Neutrophil (primary cell): Measurements from ENCODE around the gene ICAM2.

ENCODE experiments used
- H3K27ac ChIP-seq: fragments of 200-600 bp; sonication (generic); 2 replicates; pipeline ENCODE4 v1.5.1; 2016; ENCODE audit warnings: mild to moderate bottlenecking, moderate library complexity
- H3K27me3 ChIP-seq: fragments of 200-600 bp; sonication (generic); 2 replicates; pipeline ENCODE4 v1.6.0; 2016; ENCODE audit warnings: mild to moderate bottlenecking
- H3K36me3 ChIP-seq: fragments of 200-600 bp; sonication (generic); 2 replicates; pipeline ENCODE4 v1.5.1; 2017
- H3K4me1 ChIP-seq, 2 experiments: fragments of 200-600 bp in 1 of 2; sonication (generic) in 1 of 2; 1 replicate in 1 of 2; 2 replicates in 1 of 2; pipeline versions ENCODE4 v1.5.1 to v1.6.1; 2013 to 2016; ENCODE audit warnings: low read depth in 1 of 2, low read length in 1 of 2, mild to moderate bottlenecking in 1 of 2, moderate library complexity in 1 of 2; ENCODE audit not compliant: control insufficient read depth in 1 of 2, insufficient read depth in 1 of 2
- H3K4me3 ChIP-seq, 2 experiments: fragments of 200-600 bp in 1 of 2; sonication (generic) in 1 of 2; 1 replicate in 1 of 2; 2 replicates in 1 of 2; pipeline ENCODE4 v1.5.1; 2013 to 2016; ENCODE audit warnings: low read depth in 1 of 2, low read length in 1 of 2, mild to moderate bottlenecking in 1 of 2, moderate library complexity in 1 of 2
- H3K9me3 ChIP-seq: fragments of 200-600 bp; sonication (generic); 2 replicates; pipeline ENCODE4 v1.5.1; 2016
- CTCF ChIP-seq: fragments of 200-600 bp; sonication (generic); IDR thresholded peaks from 2 replicates; pipeline ENCODE4 v1.5.1; 2016; ENCODE audit warnings: antibody characterized with exemption

The ICAM2 gene

GRCh38 chr17:64045176-64045575 is 24.7 kb upstream of the ICAM2 start:
- Histone ChIP-seq H3K36me3 (peaks cover 96% of the 10 kb centered on the region), H3K9me3 (no peaks in the 10 kb centered on the region), H3K4me1 (no peaks in the 10 kb centered on the region), H3K27ac (no peak overlapping the region), H3K27me3 (no peaks in the 10 kb centered on the region), H3K4me3 (no peak overlapping the region)
- no peak for TF ChIP-seq CTCF

- Histone ChIP-seq H3K36me3 (peaks cover 86% of the 10 kb centered on the region), H3K27ac (no peak overlapping the region), H3K4me1 (no peaks in the 10 kb centered on the region), H3K4me3 (no peak overlapping the region), H3K9me3 (no peaks in the 10 kb centered on the region), H3K27me3 (no peaks in the 10 kb centered on the region)
- no peak for TF ChIP-seq CTCF
Measured at GRCh38 chr17:64042700-64043485, 22.5 kb upstream of the ICAM2 start.

GRCh38 chr17:64041912-64042311 is 21.5 kb upstream of the ICAM2 start:
- no peak for TF ChIP-seq CTCF

GRCh38 chr17:64040206-64040605 is 19.8 kb upstream of the ICAM2 start:
- Histone ChIP-seq H3K36me3 (peaks cover 60% of the 10 kb centered on the region), H3K27me3 (no peaks in the 10 kb centered on the region)

More at GRCh38 chr17:64041912-64042311, 21.5 kb upstream of the ICAM2 start:
- Histone ChIP-seq H3K36me3 (peaks cover 77% of the 10 kb centered on the region), H3K4me1 (no peaks in the 10 kb centered on the region), H3K9me3 (no peaks in the 10 kb centered on the region), H3K27ac (no peak overlapping the region), H3K27me3 (no peaks in the 10 kb centered on the region), H3K4me3 (no peak overlapping the region)

GRCh38 chr17:64039106-64039400 is 18.6 kb upstream of the ICAM2 start:
- Histone ChIP-seq H3K27ac (no peak overlapping the region), H3K27me3 (no peaks in the 10 kb centered on the region), H3K4me1 (no peaks in the 10 kb centered on the region), H3K9me3 (no peaks in the 10 kb centered on the region), H3K4me3 (no peak overlapping the region), H3K36me3 (peaks cover 49% of the 10 kb centered on the region)
- TF ChIP-seq CTCF: no peak

More at GRCh38 chr17:64040206-64040605, 19.8 kb upstream of the ICAM2 start:
- no peaks in the 10 kb centered on the region for H3K4me1 ChIP-seq
- no peak overlapping the region for H3K4me3 ChIP-seq
- TF ChIP-seq CTCF: no peak
- no peak overlapping the region for H3K27ac ChIP-seq
- no peaks in the 10 kb centered on the region for H3K9me3 ChIP-seq
